EH (cell line): ENCODE measurements around the gene ZNF575.
"Not testable (repeated sequence)": the region's sequence is repeated elsewhere in the genome, so short reads cannot be mapped to it uniquely, and the experiment has no call there.

Source experiments
- DNase-seq: peaks from one replicate; pipeline ENCODE4 v3.0.0-alpha.2; 2015; ENCODE audit warnings: low read depth

ZNF575 gene

DNA sequence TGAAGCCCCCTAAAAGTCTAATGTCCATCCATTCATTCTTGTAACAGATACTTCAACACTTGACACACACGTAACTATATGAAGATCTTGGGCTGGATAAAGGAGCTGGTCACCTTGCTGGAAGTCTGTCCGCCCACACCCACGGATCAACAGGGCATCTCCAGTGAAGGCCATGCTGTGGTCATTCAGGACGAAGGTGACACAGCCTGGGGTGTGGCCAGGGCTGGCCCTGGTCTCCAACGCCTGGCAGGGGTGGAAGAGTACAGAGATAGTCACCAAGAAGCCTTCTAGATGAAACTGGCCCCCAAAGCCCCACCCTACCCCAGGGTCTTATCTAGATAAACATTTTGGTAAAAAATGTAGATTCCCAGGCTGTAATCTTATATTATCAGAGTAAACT, 21.7 kb upstream of the ZNF575 start:
- no peak for DNase-seq

DNA sequence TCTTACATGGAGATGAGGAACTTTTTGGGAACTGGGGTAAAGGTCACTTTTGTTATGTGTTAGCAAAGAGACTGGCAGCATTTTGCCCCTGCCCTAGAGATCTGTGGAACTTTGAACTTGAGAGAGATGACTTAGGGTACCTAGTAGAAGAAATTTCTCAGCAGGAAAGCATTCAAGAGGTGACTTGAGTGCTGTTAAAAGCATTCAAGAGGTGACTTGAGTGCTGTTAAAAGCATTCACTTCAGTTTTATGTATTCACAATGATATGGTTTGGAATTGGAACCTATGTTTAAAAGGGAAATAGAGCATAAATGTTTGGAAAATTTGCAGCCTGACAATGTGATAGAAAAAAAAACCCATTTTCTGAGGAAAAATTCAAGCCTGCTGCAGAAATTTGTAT, 20.6 kb upstream of the ZNF575 start:
- DNase-seq, result not testable (repeated sequence)

DNA sequence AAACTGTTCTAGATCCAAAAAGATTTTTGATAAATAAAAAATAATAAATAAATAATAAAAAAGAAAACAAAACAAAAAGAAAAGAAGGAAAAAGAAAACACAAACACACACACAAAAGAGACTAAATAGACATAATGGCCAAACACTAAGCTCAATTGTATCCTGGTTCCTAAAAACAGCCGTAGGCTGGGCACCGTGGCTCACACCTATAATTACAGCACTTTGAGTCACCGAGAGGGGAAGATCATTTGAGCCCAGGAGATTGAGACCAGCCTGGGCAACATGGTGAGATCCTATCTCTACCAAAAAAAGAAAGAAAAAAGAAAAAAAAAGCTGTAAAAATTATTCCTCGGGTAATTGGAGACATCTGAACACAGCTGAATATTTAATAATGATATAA, 14.9 kb upstream of the ZNF575 start:
- no peak for DNase-seq

DNA sequence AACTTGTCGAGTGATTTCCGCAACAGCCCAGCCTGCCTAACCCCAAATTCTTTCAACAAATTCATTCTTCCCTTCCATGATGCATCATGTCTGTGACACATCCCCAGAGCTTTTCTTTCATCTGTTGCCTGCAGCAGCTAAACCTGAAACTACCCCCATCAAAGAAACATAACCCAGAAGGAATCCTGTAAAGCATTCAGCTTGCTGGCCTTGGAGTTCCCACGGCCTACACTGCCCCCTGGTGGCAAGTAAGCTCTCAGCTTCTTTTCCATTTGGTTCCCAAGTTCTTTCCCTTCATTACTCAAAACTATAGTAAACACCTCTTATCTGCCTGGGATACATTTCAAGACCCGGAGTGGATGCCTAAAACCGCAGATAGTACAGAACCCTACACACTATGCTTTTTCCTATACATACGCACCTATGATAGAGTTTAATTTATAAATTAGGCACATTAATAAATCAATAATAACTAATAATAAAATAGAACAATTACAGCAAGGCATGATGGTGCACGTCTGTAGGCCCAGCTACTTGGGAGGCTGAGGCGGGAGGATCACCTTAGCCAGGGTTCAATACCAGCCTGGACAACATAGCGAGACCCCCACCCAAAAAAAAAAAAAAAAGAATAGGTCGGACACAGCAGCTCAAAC, 13.4 kb upstream of the ZNF575 start:
- peak; percentile 91 for DNase-seq

DNA sequence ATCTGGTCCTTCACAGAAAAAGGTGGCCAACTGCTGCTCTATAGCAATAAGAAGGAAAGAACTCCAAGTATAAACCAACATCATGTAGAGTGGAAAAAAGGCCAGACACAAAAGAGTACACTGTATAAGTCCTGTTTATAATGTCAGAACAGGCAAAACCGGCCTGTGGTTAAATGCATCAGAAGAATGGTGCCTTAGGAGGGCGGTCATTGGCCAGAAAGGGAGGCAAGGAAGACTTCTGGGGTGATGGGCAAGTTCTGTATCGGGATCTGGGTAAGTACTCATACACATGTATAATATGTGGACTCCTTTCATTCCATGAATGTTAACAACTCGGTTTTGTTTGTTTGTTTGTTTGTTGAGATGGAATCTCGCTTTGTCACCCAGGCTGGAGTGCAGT, 10.1 kb upstream of the ZNF575 start:
- DNase-seq, result no peak

DNA sequence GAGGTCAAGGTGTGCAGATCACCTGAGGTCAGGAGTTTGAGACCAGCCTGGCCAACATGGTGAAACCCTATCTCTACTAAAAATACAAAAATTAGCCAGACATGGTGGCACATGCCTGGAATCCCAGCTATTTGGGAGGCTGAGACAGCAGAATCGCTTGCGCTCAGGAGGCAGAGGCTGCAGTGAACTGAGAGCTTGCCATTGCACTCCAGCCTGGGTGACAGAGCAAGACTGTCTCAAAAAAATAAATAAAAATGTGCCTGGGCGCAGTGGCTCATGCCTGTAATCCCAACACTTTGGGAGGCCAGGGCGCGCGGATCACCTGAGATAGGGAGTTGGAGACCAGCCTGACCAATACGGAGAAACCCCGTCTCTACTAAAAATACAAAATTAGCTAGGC, 9.3 kb upstream of the ZNF575 start:
- peak; percentile 15 for DNase-seq

DNA sequence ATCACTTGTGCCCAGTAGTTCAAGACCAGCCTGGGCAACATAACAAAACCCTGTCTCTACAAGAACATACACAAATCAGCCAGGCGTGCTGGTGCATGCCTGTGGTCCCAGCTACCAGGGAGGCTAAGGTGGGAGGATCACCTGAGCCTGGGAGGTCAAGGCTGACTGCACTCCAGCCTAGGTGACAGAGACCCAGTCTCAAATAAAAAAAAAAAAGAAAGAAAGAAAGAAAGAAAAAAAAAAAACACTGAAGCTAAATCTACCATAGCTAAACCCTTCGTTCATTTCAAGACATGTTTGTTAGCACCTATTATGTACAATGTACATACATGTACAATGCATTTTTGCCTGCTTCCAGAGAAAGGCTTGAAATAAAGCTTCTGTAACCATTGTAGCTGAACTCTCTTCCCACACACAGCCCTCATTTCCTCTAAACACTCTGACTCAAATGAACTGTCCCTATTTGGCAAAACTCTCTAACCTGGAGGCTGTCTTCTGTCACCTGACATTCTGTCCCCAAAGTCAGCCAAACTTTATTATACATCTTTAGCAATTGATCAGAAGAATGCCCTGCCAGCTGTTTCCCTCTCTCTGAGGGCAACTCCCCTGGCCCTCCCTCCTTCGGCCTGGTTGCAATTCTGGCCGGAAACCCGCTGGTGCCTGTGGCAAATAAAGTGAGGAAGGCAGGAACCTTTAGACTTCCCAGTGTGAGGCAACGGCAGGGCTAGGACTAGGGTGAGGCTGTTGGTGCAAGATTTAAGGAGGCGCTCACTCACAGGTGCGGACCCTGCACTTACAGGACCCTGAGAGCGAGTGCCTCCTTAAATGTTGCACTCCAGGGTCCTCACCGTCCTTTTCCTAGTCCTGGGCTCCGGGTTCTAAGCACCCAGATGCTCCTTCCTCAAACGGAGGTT, 7.8 kb upstream of the ZNF575 start:
- peak; percentile 66 for DNase-seq

DNA sequence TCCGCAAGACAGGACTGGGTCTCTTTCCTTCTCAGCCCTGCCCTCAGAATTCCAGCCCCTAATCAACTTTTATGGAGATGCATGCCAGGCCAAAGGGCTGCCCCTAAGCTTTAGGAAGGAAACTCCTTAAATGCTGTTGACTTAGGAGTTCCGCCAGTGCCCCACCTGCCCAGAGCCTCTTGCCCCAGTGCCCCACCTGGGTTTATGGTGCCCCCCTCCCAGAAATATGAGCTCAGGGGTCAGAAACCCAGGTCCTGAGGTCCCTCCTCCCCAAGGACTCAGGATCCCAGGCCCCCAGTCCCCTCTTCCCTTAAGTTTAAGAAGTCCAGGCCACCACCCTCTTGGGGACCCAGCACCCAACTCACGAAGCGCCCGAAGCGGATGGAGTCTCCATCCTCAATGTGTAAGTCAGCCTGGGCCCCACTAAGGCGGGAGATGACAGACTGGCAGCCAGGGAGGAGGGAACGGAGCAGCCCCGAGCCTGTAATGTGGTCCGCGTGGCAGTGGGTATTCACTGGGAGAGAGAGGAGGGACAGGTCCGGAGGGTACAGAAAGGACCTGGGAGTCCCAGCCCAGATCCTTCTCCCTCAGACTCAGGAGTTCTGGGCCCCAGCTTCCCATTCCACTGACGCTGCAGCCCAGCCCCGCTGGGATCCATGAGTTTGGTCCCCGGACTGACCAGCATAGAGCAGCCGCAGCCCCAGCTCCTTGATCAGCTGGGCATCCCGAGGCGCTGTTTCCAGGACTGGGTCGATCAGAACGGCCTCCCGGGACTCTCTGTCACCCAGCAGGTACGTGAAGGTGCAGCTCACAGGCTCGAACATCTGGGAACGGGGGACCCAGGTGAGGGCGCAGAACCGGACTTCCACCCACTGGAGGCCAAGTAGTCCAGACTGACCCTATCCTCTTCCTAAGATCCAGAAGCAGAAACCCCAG, 6.9 kb upstream of the ZNF575 start:
- peak; percentile 38 for DNase-seq

DNA sequence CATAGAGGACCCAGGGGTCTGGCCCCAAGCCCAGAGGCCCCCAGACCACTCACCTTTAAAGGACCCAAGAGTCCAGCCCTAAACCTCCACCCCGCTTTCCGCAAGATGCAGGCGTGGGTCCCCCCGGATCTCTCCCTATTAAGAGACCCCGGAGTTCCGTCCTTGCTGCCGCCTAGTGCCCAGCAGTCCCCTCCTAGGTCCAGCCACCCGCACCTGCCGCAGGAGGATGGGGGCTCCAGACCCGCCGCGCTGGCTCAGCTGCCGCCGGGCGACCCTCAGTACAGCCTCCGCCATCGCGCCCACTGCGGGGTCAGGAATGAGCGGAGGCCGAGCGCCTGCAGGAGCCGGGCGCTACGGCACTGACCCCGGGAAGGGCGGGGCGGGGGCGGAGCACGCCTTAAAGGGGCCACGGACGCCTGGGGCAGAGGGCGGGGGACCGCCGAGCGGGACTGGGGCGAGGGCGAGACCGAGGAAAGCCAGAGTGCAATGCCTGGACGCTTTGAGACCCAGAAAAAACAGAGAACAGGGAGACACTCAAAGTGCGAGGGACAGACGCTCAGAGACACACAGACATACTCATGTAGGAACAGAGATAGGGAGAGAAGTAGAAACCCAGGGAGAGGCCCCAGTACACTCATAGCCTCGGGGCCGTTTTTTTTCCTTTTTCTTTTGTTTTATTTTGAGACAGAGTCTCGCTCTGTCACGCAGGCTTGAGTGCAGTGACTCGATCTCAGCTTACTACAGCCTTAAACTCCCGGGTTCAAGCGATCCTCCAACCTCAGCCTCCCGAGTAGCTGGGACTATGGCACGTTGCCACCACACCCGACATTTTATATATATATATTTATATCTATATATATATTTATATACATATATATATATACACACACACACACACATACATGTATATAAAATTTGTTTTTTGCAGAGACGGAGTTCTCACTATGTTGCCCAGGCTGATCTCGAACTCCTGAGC, 5.8 kb upstream of the ZNF575 start, which contains the start of gene ETHE1:
Gene ETHE1, minus strand, starts transcription at position 318 of the 976 bp plus-strand sequence. Its CDS starts 24 bp downstream, at position 294.
- peak; percentile 73 for DNase-seq

DNA sequence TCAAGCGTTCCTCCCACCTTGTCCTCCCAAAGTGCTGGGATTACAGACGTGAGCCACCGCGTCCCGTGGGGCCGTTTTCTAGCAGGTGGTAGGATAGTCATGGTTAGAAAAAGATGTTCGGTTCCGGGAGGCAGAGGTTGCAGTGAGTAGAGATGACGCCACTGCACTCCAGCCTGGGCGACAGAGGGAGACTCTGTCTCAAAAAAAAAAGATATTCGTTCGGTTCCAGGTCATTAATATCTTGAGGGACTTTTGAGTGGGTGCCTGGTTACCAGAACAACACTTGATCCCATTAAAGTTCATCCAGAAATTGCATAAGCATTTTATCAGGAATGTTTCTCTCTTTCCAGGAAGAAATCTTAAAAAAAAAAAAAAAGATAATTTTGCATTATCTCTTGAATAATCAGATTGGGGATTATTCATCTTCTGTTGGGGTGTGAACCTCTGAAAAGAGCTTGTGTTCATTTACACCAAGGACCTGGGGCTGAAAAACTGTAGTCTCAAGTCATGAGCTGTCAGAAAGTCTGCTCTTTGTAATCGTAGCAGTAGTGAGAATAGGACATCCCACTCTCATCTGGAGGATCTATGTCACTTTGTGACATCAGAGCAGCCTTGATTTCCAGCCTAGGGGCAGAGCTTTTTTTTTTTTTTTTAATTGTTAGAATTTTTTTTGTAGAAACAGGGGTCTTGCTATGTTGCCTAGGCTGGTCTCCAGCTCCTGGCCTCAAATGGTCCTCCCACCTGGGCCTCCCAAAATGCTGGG, 4.9 kb upstream of the ZNF575 start:
- DNase-seq, result peak; percentile 32

DNA sequence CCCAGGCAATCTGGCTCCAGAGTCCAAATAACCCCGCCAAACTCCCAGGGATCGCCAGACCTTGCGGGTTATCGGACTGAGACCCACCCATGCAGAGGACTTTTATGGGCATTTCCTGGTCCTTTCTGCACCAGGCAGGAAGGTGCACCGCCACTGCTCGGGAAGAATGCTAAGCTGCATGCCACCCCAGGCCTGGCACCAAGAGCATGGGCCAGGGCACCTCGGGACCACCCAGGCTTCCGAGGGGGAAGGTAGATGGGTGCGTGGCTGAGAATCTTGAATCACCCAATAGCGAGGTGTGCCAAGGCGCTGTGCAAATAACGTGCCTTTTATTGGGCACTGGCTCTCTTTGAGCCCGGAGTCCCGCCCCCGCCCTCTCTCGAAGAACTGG, 422 bp upstream of the ZNF575 start:
- DNase-seq, result no peak

DNA sequence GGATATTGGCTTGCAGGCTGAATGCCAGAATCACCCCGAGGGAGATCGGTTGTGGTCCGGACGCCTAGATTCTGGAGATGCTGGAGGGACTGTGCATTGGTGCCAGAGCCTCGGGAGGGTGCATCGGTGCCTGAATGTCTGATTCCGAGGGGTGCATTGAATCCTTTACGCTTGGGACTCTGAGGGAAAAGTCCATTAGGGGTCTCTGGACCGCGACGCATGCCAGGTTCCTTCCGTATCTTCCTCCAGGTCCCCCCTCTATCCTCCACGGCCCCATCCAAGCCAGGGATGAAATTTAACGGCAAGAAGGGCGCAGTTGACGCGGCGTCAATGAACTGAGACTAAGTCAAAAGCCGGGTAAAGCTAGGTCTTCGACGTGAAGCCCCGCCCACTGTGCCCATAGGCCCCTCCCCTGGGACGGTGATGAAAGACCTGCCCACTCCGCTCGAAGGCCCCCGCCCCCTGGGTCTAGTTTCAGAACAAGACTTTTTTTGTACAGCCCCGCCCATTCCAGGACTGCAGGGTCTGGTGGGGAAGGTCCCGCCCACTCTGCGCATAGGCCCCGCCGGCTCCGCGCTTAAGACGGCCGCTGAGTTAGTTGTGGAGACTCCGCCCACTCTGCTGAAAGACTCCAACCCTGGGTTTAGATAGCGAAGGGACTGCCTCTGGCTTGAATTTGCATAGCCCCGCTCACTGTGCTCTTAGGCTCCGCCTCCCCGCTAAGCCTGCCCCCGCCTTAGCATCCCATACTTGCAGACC, 737 bp downstream of the ZNF575 start:
- peak; percentile 100 for DNase-seq

DNA sequence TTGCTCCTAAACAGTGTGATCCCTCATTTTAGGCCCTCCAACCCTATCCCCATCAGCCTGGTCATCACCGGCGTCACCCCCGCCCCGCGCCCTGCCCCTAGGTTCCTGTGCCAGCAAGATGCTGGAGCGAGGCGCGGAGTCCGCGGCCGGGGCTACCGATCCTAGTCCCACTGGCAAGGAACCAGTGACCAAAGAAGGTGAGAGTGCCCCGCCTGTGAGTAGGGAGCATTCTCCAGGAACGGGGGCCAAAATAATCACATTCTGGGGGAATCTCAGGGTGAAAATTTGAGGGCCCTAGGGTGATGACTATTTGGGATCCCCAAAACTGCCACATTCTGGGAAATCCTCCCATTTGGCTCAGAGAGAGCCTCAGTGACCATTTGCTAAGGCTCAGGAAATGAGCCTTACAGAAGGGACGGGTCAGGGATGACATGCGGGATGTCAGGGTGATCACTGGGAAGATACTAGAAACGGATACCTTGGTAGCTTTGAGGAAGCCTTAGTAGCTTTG, 1.4 kb downstream of the ZNF575 start:
- DNase-seq, result no peak

DNA sequence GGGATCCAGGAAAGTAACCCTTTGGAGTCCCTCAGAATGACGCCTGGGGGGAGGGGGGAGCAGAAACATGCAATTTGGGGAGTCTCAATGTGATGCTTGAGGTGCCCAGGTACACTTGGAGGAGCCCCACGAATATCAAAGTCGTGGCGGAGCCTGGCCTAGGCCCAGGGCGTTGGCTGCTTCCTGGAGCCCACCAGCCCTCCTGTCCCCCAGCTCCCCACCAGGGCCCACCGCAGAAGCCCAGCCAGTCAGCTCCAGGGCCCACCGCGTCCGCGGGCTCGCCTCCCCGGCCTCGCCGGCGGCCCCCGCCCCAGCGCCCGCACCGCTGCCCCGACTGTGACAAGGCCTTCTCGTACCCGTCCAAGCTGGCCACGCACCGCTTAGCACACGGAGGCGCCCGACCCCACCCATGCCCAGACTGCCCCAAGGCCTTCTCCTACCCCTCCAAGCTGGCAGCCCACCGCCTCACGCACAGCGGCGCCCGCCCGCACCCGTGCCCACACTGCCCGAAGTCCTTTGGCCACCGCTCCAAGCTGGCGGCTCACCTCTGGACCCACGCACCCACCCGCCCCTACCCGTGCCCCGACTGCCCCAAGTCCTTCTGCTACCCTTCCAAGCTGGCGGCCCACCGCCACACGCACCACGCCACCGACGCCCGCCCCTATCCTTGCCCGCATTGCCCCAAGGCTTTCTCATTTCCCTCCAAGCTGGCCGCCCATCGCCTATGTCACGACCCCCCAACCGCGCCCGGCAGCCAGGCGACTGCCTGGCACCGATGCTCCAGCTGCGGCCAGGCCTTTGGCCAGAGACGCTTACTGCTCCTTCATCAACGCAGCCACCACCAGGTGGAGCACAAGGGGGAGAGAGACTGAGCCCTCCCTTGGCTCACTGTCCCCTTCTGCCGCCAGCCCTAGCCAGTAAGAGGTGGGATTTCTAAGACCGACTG, 2.1 kb downstream of the ZNF575 start:
- DNase-seq, result peak; percentile 69

DNA sequence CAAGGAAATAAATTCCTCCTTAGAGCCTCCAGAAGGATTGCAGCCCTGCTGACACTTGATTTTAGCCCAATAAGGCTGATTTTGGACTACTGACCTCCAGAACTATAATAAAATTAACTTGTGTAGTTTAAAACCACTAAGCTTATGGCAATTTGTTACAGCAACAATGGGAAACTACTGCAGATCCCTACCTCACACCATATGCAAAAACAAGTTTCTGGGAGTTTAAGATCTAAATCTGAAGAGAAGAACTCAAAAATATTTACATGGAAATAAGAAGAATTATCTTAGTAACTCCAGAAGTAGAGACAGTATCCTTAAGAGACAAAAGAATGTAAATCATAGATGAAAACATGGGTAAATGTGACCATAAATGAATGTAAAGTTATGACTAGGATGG, 5.9 kb downstream of the ZNF575 start:
- DNase-seq, result no peak

DNA sequence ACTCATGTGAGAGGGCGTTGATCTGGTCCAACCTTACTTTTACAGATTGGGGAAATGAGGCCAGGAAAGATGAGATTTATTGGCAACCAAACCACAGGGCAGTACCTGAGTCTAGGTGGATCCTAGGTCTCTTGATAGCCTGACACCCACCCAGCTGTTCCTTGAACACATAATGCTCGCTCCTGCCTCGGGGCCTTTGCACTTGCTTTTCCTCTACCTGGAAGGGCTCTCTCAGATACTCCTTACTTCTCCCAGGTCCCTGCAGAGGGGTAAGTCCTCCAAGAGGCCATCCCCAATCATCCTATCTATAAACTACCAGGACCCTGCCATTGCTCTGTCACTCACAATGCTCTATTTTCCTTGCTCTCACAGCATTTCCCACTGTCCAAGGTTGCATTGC, 7.4 kb downstream of the ZNF575 start:
- no peak for DNase-seq

DNA sequence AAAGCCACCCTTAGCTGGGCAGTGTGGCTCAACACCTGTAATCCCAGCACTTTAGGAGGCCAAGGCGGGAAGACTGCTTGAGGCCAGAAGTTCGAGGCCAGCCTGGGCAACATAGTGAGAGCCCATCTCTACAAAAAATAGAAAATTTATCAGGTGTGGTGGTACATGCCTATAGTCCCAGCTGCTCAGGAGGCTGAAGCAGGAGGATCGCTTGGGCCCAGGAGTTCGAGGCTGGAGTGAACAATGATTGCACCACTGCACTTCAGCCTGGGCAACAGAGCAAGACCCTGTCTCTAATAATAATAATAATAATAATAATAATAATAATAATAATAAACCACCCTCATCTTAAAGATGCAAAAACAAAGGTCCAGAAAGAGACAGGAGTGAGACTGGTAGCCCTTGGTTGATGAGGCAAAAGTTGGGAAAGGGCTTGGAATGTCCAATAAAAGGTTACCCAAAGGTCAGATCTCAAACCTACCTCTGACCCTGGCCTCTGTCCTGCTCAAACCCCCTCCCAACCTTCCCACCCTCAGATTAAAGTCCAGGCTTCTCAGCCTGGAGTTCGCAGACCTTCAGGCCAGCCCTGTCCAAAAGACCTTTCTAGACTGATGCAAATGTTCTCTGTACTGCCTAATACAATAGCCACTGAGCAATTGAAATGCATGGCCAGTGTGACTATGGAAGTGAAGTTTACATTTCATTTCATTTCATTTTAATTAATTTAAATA, 9.1 kb downstream of the ZNF575 start:
- no peak for DNase-seq
